ENCODE results near the gene SPINK1.
"Not testable (repeated sequence)": the region's sequence is repeated elsewhere in the genome, so short reads cannot be mapped to it uniquely, and the experiment has no call there.

SPINK1 gene

DNA sequence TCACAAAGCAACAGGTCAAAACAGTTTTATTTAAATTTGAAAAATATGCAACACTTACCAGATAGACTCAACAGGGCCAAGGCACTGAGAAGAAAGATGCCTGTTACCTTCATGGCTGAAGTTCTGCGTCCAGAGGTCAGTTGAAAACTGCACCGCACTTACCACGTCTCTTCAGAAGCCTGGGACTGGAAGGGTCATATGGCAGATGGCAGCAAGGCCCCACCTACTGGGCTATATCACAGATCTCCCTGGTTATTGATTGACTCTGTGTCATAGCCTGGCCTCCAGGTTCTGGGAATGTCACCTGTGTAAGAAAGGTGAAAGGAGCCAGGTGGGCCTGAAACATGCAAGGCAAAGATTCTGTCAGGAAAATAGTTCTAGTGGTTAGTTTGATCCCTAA is at the start of gene SPINK1:
SPINK1 (minus strand) TSS at position 207 of the 400 bp plus-strand sequence; CDS start at position 113, 94 bp downstream.
- DNase-seq (ENCODE audit: low read depth), result no peak

DNA sequence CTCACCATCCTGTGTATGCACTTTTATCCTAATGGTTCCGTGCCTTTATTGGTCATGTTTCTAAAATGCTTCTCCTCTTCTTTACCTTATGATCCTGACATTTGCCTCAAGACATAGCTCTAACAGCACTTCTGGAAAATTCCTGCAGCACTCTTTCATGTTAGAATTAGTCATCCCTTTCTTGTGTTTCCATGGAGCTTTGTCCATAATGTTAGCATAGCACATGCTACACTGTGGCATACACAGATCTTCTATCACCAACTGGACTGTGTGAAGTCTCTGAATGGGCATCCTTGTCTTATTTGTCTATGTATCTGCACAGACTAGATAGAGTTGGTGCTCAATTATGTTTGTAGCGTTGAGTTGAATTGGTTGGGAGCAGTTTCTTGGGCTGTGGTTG is 49.0 kb upstream of the SPINK1 start:
- no peak for DNase-seq (ENCODE audit: low read depth)

- no peak for DNase-seq (ENCODE audit: low read depth)
Observed at GRCh38 chr5:147879784-147880183, 48.3 kb upstream of the SPINK1 start.

DNA sequence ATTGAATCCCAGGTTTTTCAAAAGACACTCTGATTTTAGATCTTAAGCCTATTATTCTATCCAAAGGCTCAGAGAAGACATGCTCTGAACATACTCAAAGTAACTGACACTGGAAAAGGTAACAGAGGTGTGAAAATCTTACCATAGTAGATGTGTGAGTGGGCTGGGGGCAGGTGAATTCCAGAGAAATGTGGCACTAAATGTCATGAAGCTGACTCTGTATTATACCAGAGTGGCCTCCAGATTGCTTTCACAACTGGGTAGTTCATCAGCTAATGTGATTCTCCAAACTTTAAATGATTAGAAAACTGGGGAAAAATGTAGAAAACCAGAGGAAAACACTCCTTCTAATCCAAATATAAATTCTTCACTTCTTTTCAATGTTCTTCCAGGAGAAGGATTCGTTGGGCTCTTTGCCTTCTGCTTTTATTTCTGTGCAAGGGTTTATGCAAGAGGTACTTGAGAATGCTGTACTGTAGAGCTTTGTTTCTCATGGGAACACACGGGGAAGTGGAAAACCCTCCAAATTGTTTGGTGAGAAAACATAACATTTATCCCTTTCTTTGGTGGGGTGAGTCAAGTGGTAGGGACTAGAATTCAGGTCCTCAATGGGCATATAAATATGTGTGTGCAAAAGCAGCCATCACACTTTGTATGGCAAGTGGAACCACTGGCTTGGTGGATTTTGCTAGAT is 46.7 kb upstream of the SPINK1 start, which contains the start of gene SCGB3A2:
SCGB3A2 (plus strand) TSS at position 646 of the 694 bp plus-strand sequence. CDS start 93 bp downstream, outside the sequence.
- DNase-seq (ENCODE audit: low read depth), result no peak

GRCh38 chr5:147876626-147877025 is 45.2 kb upstream of the SPINK1 start:
- DNase-seq (ENCODE audit: low read depth), result no peak

GRCh38 chr5:147876141-147876540 is 44.7 kb upstream of the SPINK1 start:
- no peak for DNase-seq (ENCODE audit: low read depth)

DNA sequence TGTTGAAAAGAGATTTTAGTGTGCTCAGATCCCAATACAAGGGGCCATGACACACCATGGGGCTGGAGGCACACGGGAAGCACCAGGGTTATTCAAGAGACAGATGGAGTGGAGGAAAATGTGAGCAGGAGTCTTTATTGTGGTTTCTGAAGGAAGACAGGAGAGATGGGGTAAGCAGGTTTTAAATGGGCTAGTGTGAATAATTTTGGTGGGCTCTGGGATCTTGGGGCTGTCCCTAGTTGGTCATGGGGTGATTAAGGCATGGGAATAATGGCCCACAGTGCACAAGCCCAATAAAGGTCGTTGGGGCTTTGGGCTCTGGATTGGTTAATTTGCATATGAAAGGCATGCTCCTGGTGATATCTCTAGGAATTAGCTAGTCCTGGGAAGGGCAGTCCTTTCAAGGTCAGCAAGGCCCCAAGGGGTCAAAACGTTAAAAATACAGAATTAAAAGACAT is 43.5 kb upstream of the SPINK1 start:
- DNase-seq (ENCODE audit: low read depth), result no peak

DNA sequence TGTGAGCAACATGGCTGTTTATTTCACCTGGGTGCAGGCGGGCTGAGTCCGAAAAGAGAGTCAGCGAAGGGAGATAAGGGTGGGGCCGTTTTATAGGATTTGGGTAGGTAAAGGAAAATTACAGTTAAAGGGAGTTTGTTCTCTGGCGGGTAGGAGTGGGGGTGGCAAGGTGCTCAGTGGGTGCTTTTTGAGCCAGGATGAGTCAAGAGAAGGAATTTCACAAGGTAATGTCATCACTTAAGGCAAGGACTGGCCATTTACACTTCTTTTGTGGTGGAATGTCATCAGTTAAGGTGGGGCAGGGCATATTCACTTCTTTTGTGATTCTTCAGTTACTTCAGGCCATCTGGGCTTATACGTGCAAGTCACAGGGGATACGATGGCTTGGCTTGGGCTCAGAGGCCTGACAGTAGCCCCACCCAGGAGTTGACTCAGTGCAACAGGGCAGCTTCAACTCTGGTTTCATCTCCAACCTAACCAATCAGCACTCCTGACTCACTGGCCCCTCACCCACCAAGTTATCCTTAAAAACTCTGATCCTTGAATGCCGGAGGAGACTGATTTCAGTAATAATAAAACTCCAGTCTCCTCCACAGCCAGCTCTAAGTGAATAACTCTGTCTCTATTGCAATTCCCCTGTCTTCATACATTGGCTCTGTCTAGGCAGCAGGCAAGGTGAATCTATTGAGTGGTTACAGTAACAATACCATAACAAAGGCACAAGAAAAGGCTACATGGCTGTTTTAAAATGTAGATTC is 42.8 kb upstream of the SPINK1 start:
- DNase-seq (ENCODE audit: low read depth), result not testable (repeated sequence)

DNA sequence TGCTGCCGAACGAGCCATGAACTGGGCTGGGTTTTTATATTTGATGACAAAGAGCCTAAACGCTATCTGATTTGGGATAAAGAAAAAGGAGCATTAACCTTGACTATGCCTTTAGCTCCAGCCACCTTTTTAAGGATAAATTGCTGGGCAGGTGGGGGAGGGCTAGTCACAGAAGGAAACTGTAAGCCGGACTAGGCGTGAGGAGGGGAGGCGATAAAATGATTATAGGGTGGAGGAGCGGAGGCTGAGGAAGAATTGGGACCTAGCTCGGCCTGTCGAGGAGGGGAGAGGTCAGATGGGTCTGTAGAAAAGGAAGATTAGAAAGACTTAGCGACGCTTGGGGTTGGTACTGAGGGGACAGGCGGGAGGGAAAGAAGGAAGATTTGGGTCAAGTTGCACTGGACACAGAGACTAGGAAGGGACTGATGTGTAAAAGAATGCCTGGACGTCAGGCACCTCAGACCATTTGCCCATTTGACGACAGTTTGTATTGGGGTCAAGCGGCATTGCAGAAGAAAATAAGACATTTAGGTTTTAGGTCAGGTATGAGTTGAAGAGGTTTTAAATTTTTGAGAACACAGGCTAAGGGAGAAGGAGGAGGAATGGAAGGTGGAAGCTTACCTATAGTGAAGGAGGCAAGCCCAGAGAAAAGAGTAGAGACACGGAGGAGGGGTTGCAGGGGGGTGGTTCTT is 41.4 kb upstream of the SPINK1 start:
- not testable (repeated sequence) for DNase-seq (ENCODE audit: low read depth)

DNA sequence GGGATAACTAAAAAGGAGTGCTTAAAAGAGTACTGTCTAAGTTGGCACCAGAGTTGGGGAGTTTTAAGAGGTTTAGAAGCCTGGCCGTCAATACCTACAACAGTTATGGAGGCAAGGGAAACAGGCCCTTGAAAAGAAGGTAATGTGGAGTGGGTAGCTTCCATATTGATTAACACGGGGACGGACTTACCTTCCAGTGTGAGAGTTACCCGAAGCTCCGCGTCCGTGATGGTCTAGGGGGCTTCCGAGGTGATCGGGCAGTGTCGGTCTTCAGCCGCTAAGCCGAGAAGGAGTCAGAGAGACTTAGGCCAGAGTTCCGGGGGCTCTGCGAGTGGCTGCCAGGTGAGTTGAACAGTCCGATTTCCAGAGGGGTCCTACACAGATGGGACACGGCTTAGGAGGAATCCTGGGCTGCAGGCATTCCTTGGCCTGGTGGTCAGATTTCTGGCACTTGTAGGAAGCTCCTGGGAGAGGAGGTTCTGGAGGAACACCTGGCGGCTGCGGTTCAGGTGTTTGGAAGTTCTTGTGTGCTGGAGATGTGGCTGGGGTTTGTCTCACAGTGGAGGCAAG is 40.6 kb upstream of the SPINK1 start:
- DNase-seq (ENCODE audit: low read depth), result not testable (repeated sequence)

DNA sequence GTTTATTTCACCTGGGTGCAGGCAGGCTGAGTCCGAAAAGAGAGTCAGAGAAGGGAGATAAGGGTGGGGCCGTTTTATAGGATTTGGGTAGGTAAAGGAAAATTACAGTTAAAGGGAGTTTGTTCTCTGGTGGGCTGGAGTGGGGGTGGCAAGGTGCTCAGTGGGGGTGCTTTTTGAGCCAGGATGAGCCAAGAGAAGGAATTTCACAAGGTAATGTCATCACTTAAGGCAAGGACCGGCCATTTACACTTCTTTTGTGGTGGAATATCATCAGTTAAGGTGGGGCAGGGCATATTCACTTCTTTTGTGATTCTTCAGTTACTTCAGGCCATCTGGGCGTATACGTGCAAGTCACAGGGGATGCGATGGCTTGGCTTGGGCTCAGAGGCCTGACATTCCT is 38.4 kb upstream of the SPINK1 start:
- not testable (repeated sequence) for DNase-seq (ENCODE audit: low read depth)

DNA sequence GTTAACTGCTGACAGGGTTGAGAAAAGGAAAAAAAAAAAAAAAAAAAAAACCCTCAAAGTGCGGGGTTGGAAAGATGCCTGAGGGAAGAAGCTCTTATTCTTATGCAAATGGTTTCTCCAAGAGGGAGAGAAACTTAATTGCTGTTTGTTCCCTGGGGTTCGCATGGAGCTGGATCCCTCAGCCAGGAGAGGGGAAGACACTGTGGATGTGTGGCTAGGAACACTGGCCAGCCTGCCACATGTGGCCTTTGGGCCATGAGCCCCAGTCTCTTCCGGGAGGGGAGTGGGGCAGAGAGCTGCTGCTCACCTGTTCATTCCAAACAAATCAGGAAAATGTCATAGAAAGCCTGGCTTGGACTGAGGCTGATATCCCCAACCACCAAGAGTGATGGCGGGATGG is 37.6 kb upstream of the SPINK1 start:
- no peak for DNase-seq (ENCODE audit: low read depth)

DNA sequence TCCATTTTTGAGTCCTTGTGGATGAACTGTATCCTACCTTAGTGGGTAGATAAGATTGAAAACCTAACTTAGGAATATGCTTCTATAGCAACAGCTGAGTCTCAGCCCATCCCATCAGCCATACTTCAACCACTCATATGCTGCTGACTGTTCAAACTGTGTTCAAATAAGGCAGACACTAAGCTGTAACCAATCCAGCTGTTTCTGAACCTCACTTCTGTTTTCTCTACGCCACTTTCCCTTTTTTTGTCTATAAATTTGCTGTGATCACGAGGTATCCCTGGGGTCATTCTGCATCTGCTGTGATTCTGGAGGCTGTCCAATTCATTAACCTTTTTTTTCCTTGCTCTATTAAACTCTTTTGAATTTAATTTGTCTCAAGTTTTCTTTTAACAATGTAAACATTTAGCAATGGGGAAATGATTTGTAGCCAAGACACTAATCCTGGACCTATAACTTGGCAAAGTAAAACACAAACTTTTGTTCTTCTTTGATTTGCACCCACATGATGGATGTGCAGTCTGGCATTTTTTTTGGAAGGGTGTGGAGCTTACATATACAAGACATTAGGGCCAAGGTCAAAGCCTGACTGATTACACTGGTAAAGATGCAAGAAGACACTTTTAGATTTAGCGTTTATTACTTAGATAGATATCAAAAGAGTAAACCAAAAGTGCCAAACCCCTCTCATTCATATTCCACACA is 32.1 kb upstream of the SPINK1 start:
- no peak for DNase-seq (ENCODE audit: low read depth)

DNA sequence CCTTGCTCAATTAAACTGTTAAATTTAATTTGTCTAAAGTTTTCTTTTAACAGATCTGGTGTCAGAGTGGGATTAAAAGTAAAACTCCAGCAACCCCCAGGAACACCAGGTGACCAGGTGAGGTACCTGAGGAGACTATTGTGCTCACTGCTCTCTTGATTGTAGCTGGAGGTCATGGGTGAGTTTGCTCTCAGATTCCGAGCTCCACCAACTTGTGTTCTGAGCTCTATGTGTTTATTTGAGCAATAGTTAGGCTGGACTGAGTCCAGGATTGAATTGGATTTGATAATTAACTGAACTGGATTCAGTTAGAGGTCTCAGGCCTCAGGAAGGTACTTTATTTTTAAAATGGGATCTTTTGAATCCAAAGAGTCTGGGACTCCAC is 29.2 kb upstream of the SPINK1 start:
- DNase-seq (ENCODE audit: low read depth), result no peak

GRCh38 chr5:147859962-147860640 is 28.6 kb upstream of the SPINK1 start:
- no peak for DNase-seq (ENCODE audit: low read depth)

- no peak for DNase-seq (ENCODE audit: low read depth)
Observed at GRCh38 chr5:147858565-147858964, 27.1 kb upstream of the SPINK1 start.

GRCh38 chr5:147857302-147858129 is 26.0 kb upstream of the SPINK1 start:
- DNase-seq (ENCODE audit: low read depth), result no peak

DNA sequence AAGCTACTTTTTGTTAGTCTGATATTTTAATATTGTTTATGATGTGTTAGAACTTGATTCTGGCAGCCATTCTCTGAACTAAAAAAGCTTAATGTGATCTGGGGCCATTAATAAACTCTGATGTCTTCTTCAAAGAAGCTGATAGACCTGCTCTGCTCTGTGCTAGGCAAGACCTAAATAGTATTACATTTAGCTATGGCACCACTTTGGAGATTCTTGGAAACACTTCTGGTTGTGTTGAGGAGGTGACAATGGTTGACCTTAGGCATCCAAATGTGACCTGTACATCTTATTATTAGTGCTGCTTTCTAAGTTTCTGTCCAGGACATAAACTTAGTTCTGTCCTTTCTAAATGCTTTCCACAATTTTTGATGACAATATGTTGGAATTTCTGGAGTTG is 25.3 kb upstream of the SPINK1 start:
- no peak for DNase-seq (ENCODE audit: low read depth)

- DNase-seq (ENCODE audit: low read depth), result no peak
Observed at GRCh38 chr5:147855774-147856069, 24.3 kb upstream of the SPINK1 start.

Data from stimulated activated CD8-positive, alpha-beta memory T cell treated with anti-CD3 and anti-CD28 coated beads, Interleukin-15, amount 100 ng/mL, for 24 hours (primary cell).